Uterus (tissue), 4 donors: ENCODE data around the gene GMEB2. TPM values are rescaled to one million over a fixed set of nuclear protein-coding genes. Genes with fewer than 3 reads are reported as not detected.

ENCODE experiments used
- DNase-seq, 2 donors: peaks; one replicate each; pipeline ENCODE4 v3.0.0-alpha.2; 2019 to 2020
- H3K27ac ChIP-seq, 2 donors: fragments of 200-600 bp; sonication (generic); 1 replicate in 1 of 2; 2 replicates in 1 of 2; pipeline ENCODE4 v1.5.1; 2016 to 2018
- H3K27me3 ChIP-seq, 2 donors: fragments of 200-600 bp; sonication (generic); one replicate each; pipeline ENCODE4 v1.5.1; 2018 to 2019; ENCODE audit warnings: control low read depth in 1 of 2
- H3K36me3 ChIP-seq, 2 donors: fragments of 200-600 bp; sonication (generic); one replicate each; pipeline ENCODE4 v1.5.1; 2019; ENCODE audit warnings: control low read depth in 1 of 2
- H3K4me1 ChIP-seq, 2 donors: fragments of 200-600 bp; sonication (generic); one replicate each; pipeline ENCODE4 v1.5.1; 2018 to 2019; ENCODE audit warnings: control low read depth in 1 of 2
- H3K4me3 ChIP-seq, 2 donors: fragments of 200-600 bp; sonication (generic); 1 replicate in 1 of 2; 2 replicates in 1 of 2; pipeline ENCODE4 v1.5.1; 2018 to 2019; ENCODE audit warnings: mild to moderate bottlenecking in 1 of 2
- H3K9me3 ChIP-seq, 2 donors: fragments of 200-600 bp; sonication (generic); one replicate each; pipeline ENCODE4 v1.5.1; 2019; ENCODE audit warnings: control low read depth in 1 of 2
- POLR2A ChIP-seq, 2 donors: fragments of 450-650 bp; IDR thresholded peaks; one replicate each; pipeline ENCODE4 v1.6.1; 2016; ENCODE audit warnings: antibody characterized with exemption in 2 of 2, mild to moderate bottlenecking in 1 of 2, moderate library complexity in 1 of 2
- intact Hi-C: fragments of 100-400 bp; cut with DNase I; formaldehyde crosslinking; loops from one replicate; pipeline ENCODE4 v1.15.1; 2023; ENCODE audit warnings: low total_unique reads
- total RNA-seq, 4 donors: library from RNA; depleted of rRNA in 3 of 4; stranded (reverse); fragments of >200 nt in 3 of 4; gene quantifications; one replicate each; pipeline versions ENCODE4 v1.1.0 to v1.2.4, GENCODE V29; 2014 to 2023
- TF ChIP-seq, protein P1 (sequence below), 4 experiments: fragments of 200-600 bp in 2 of 4; fragments of 450-650 bp in 2 of 4; sonication (generic) in 2 of 4; IDR thresholded peaks; one replicate each; pipeline ENCODE4 v1.5.1; 2016 to 2019; ENCODE audit warnings: antibody characterized with exemption in 4 of 4, mild to moderate bottlenecking in 2 of 4, moderate library complexity in 1 of 4
- donor health status: DM: yes; HTN: yes; CAD: no.

GMEB2 gene
- total RNA-seq, 4 donors from 2014 or later, result 2.1 to 24.8 (median 11.5) TPM

DNA sequence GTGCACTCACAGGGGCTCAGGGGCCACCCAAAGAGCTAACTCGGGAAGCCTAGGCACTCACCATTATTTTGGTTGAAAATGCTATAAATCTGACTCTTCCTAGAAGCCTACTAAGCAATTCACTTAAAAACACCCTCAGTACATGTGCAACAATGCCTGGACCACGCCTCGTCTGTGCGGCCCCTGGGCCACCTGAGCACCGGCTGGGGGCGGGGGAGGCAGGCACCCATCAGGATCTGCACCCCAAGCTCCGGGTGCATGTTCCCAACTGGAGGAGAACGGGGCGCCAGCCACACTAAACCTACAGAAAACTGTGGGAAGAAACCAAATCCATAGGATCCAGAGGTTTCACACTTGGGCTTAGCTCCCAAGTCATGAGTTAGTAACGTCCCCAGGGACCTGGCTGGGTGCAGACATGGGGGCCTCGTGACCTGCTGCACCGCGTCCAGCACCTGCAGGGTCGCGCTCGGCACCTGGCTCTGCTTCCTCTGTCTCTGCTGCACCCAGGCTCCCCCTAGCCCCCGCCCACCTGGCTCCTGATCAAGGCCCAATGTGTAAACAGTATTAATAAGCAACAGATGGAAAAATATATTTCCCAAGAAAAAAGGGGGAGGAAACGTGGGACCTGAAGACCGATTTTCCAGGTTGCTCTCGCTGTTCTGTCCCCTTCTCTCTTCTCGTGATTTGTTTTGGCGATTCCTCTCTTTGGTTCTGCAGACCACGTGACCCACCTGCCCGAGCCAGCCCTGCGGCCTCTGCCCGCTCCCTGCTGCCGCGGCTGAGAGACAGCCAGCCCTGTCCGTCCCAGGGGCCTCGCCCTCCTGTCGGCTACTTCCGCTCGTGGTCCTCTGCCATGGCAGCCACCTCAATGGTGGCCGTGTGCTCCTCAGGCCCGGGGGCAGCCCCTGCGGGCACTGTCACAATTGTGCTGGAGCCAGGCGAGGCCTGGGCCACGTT, 37.4 kb downstream of the GMEB2 start:
- Histone ChIP-seq H3K27ac (no peak overlapping the region), H3K4me3 (no peak overlapping the region), H3K36me3 (no peaks in the 10 kb centered on the region), H3K27me3 (no peaks in the 10 kb centered on the region), H3K4me1 (no peaks in the 10 kb centered on the region), H3K9me3 (no peaks in the 10 kb centered on the region)
- no peak for TF ChIP-seq POLR2A (IDR thresholded peaks at IDR 0.05)
- TF ChIP-seq, protein P1, sequence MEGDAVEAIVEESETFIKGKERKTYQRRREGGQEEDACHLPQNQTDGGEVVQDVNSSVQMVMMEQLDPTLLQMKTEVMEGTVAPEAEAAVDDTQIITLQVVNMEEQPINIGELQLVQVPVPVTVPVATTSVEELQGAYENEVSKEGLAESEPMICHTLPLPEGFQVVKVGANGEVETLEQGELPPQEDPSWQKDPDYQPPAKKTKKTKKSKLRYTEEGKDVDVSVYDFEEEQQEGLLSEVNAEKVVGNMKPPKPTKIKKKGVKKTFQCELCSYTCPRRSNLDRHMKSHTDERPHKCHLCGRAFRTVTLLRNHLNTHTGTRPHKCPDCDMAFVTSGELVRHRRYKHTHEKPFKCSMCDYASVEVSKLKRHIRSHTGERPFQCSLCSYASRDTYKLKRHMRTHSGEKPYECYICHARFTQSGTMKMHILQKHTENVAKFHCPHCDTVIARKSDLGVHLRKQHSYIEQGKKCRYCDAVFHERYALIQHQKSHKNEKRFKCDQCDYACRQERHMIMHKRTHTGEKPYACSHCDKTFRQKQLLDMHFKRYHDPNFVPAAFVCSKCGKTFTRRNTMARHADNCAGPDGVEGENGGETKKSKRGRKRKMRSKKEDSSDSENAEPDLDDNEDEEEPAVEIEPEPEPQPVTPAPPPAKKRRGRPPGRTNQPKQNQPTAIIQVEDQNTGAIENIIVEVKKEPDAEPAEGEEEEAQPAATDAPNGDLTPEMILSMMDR (IDR thresholded peaks at IDR 0.05), result no peak
- intact Hi-C loops, result no loop called here
- no peak for DNase-seq

DNA sequence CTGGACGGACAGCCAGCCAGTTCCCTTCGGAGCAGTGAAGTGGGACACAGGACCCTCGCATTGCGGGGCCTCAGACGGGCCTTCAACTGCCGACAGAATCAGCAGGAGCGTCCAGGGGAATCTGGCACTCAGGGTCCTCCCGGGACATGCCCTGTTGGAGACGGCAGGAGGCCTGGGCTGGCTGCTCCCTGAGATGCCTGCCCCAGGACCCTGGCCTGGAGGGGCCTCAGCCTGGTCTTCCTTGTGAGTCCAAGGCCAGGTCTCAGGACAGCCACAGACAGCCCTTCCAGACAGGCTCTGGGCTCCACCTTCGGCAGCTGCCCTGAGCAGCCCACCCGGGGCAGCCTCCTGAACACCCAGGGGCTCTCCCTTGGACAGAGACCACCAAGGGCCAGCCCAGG, 38.3 kb downstream of the GMEB2 start:
- Histone ChIP-seq H3K4me1 (no peaks in the 10 kb centered on the region), H3K27ac (no peak overlapping the region), H3K27me3 (no peaks in the 10 kb centered on the region), H3K4me3 (no peak overlapping the region), H3K36me3 (no peaks in the 10 kb centered on the region), H3K9me3 (no peaks in the 10 kb centered on the region)
- intact Hi-C loops, result no loop called here
- DNase-seq, result no peak
- TF ChIP-seq, protein P1 (IDR thresholded peaks at IDR 0.05), result no peak
- TF ChIP-seq POLR2A (IDR thresholded peaks at IDR 0.05), result no peak

DNA sequence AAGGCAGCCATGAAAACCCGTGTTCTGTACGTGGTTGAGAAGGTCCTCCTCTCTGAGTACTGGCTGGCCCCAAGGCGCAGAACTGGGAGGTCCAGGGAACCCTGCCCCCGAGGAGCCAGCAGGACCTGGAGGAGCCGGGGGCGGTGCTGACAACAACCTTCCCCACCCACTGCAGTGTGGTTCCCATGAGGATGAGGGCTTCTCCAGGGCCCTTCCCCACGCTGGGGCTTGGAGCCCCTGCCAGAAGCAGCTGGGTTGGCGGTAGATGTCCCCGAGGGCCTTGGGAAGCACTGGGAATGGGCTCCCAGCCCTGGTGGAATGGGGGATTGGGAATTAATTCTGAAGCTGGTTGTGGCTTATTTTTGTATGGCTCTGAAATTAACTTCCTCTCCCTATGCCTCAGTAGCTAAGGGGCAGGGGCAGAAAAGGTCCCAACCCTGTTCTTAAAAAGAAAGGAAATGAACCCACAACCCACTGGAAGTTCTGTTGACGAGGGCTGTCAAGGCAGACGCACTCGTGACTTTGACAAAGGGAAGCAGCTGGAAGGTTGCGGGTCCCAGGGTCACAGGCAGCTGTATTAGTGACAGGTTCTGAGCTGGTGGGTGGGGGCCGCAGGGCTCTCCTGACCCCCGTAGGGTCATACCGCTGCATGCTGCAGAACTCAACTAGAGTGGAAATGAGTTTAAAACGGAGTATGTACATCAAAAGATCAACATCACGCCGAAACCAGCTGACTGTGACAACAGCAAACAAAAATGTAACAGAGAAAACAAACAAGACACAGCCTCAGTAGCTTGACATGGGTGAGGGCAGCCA, 38.9 kb downstream of the GMEB2 start:
- no peak overlapping the region for H3K27ac ChIP-seq
- TF ChIP-seq, protein P1 (IDR thresholded peaks at IDR 0.05), result no peak
- no peak for TF ChIP-seq POLR2A (IDR thresholded peaks at IDR 0.05)
- H3K4me3 ChIP-seq, result no peak overlapping the region
- no peak for DNase-seq
- no peaks in the 10 kb centered on the region for H3K9me3 ChIP-seq
- intact Hi-C loops, result no loop called here
- H3K36me3 ChIP-seq, result no peaks in the 10 kb centered on the region
- no peaks in the 10 kb centered on the region for H3K27me3 ChIP-seq
- H3K4me1 ChIP-seq, result no peaks in the 10 kb centered on the region

DNA sequence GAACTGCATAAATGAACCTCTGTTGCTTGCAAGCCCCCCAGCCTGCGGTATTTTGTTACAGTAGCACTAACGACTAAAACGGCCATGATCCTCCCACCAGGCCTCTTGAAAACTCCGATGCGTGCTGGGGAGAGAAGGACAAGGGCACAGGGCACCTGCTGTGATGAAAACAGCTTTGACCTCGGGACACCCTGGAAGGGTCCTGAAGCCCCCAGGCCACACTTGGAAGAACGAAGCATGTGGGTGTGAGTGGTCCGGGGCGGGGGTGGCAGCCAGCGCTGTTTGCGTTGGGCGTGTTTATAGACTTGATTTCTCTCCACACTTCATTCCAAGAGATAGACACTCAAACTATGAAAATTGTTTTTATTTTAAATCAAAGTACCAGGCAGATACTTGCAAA, 39.6 kb downstream of the GMEB2 start:
- H3K27ac ChIP-seq, result no peak overlapping the region
- no peaks in the 10 kb centered on the region for H3K4me1 ChIP-seq
- no peaks in the 10 kb centered on the region for H3K36me3 ChIP-seq
- intact Hi-C loops, result no loop called here
- TF ChIP-seq, protein P1 (IDR thresholded peaks at IDR 0.05), result no peak
- TF ChIP-seq POLR2A (IDR thresholded peaks at IDR 0.05), result no peak
- H3K9me3 ChIP-seq, result no peaks in the 10 kb centered on the region
- H3K4me3 ChIP-seq, result no peak overlapping the region
- DNase-seq, result no peak
- H3K27me3 ChIP-seq, result no peaks in the 10 kb centered on the region

DNA sequence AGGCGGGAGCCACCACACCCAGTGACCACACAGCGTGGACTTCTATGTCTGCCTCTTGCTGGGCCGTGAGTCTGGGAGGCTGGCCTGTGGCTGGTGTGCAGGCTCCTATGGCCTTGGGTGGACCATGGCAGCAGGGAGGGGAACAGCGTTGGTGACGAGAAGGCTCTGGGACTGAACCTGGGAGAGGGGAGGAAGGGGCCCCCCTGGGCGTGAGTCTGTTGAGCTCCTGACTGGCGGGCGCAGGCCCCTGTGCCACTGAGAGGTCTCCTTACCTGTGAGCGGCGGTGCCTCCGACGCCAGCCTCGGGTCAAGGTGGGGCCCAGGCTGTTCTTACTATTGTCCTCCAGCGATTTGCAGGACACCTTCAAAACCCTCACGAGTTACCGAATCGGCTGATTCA, 40.1 kb downstream of the GMEB2 start:
- TF ChIP-seq, protein P1 (IDR thresholded peaks at IDR 0.05), result no peak
- TF ChIP-seq POLR2A (IDR thresholded peaks at IDR 0.05), result no peak
- H3K36me3 ChIP-seq, result no peaks in the 10 kb centered on the region
- no peak for DNase-seq
- no peak overlapping the region for H3K4me3 ChIP-seq
- no peak overlapping the region for H3K27ac ChIP-seq
- no peaks in the 10 kb centered on the region for H3K4me1 ChIP-seq
- no peaks in the 10 kb centered on the region for H3K9me3 ChIP-seq
- H3K27me3 ChIP-seq, result no peaks in the 10 kb centered on the region
- intact Hi-C loops, result no loop called here
